ENCODE results near the gene ASTN1. TPM values are rescaled to one million over a fixed set of nuclear protein-coding genes. Genes with fewer than 3 reads are reported as not detected.

ASTN1 gene
- total RNA-seq, 1 donor from 2014 or later, result 7.7 TPM

GRCh38 chr1:176987016-176987415, 177.5 kb downstream of the ASTN1 start:
- Mint-ChIP-seq H3K36me3 (ENCODE audit: unreplicated experiment) (no peaks in the 10 kb centered on the region), H3K9me3 (ENCODE audit: unreplicated experiment) (no peaks in the 10 kb centered on the region), H3K4me1 (ENCODE audit: low read depth, unreplicated experiment) (no peaks in the 10 kb centered on the region), H3K27ac (ENCODE audit: unreplicated experiment) (no peak overlapping the region), H3K27me3 (ENCODE audit: unreplicated experiment) (peaks cover 2% of the 10 kb centered on the region), H3K4me3 (ENCODE audit: unreplicated experiment) (no peak overlapping the region)
- DNase-seq, result no peak
- TF ChIP-seq, protein P1, sequence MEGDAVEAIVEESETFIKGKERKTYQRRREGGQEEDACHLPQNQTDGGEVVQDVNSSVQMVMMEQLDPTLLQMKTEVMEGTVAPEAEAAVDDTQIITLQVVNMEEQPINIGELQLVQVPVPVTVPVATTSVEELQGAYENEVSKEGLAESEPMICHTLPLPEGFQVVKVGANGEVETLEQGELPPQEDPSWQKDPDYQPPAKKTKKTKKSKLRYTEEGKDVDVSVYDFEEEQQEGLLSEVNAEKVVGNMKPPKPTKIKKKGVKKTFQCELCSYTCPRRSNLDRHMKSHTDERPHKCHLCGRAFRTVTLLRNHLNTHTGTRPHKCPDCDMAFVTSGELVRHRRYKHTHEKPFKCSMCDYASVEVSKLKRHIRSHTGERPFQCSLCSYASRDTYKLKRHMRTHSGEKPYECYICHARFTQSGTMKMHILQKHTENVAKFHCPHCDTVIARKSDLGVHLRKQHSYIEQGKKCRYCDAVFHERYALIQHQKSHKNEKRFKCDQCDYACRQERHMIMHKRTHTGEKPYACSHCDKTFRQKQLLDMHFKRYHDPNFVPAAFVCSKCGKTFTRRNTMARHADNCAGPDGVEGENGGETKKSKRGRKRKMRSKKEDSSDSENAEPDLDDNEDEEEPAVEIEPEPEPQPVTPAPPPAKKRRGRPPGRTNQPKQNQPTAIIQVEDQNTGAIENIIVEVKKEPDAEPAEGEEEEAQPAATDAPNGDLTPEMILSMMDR (IDR thresholded peaks at IDR 0.05; ENCODE audit: partially characterized antibody, unreplicated experiment), result no peak

GRCh38 chr1:176983731-176984130, 180.8 kb downstream of the ASTN1 start:
- no peaks in the 10 kb centered on the region for H3K36me3 Mint-ChIP-seq (ENCODE audit: unreplicated experiment)
- H3K27ac Mint-ChIP-seq (ENCODE audit: unreplicated experiment), result no peak overlapping the region
- H3K27me3 Mint-ChIP-seq (ENCODE audit: unreplicated experiment), result peaks cover 2% of the 10 kb centered on the region
- no peaks in the 10 kb centered on the region for H3K4me1 Mint-ChIP-seq (ENCODE audit: low read depth, unreplicated experiment)
- TF ChIP-seq, protein P1 (IDR thresholded peaks at IDR 0.05; ENCODE audit: partially characterized antibody, unreplicated experiment), result no peak
- no peak overlapping the region for H3K4me3 Mint-ChIP-seq (ENCODE audit: unreplicated experiment)
- H3K9me3 Mint-ChIP-seq (ENCODE audit: unreplicated experiment), result no peaks in the 10 kb centered on the region
- DNase-seq, result no peak

DNA sequence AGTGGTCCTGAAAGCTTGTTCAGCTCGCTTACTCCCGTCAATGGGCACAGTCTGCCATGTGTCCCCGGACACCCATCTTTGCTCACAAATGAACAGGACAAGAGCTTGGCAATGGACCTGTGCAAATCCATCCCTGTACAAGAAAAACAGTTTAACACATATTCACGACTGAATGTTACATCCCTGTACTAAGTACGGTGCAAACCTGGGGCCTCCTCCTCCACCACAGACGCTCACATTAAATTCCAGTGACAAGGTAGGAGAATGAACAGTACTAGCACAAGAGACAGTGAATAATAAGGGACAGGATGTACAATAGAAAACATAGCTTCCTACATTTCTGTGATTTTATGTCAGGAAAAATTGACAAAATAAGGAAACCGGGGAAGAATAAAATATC, 187.7 kb downstream of the ASTN1 start:
- Mint-ChIP-seq H3K27me3 (ENCODE audit: unreplicated experiment) (no peaks in the 10 kb centered on the region), H3K4me3 (ENCODE audit: unreplicated experiment) (peak overlapping the region; percentile 27), H3K9me3 (ENCODE audit: unreplicated experiment) (peaks cover 3% of the 10 kb centered on the region), H3K27ac (ENCODE audit: unreplicated experiment) (peak overlapping the region; percentile 49), H3K36me3 (ENCODE audit: unreplicated experiment) (no peaks in the 10 kb centered on the region), H3K4me1 (ENCODE audit: low read depth, unreplicated experiment) (peaks cover 11% of the 10 kb centered on the region)
- TF ChIP-seq, protein P1 (IDR thresholded peaks at IDR 0.05; ENCODE audit: partially characterized antibody, unreplicated experiment), result no peak
- no peak for DNase-seq

DNA sequence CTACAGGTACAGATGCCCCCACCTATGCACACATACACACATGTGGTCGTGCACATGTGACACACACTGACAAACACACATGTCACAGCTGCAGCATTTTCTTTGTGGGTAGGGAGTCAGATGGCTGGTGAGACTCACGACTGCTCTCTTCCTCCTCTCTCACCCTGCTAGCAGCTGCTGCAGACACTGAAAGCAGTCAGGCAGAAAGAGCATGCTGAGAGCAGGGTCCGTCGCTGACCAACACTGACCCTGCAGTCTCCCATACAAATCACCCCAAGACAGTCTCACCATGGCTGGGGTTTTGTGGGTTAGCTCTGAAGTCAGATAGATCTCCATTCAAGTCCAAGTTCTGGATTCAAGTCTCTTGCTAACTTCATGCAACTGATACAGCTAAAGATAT, 188.3 kb downstream of the ASTN1 start:
- Mint-ChIP-seq H3K27me3 (ENCODE audit: unreplicated experiment) (no peaks in the 10 kb centered on the region), H3K4me3 (ENCODE audit: unreplicated experiment) (peak overlapping the region; percentile 27), H3K27ac (ENCODE audit: unreplicated experiment) (no peak overlapping the region), H3K36me3 (ENCODE audit: unreplicated experiment) (no peaks in the 10 kb centered on the region), H3K4me1 (ENCODE audit: low read depth, unreplicated experiment) (peaks cover 11% of the 10 kb centered on the region), H3K9me3 (ENCODE audit: unreplicated experiment) (peaks cover 3% of the 10 kb centered on the region)
- TF ChIP-seq, protein P1 (IDR thresholded peaks at IDR 0.05; ENCODE audit: partially characterized antibody, unreplicated experiment), result no peak
- DNase-seq, result peak; percentile 46

- TF ChIP-seq, protein P1 (IDR thresholded peaks at IDR 0.05; ENCODE audit: partially characterized antibody, unreplicated experiment), result no peak
- H3K4me1 Mint-ChIP-seq (ENCODE audit: low read depth, unreplicated experiment), result no peaks in the 10 kb centered on the region
- no peak for DNase-seq
- H3K27me3 Mint-ChIP-seq (ENCODE audit: unreplicated experiment), result no peaks in the 10 kb centered on the region
- no peaks in the 10 kb centered on the region for H3K36me3 Mint-ChIP-seq (ENCODE audit: unreplicated experiment)
- H3K27ac Mint-ChIP-seq (ENCODE audit: unreplicated experiment), result no peak overlapping the region
- H3K4me3 Mint-ChIP-seq (ENCODE audit: unreplicated experiment), result no peak overlapping the region
- no peaks in the 10 kb centered on the region for H3K9me3 Mint-ChIP-seq (ENCODE audit: unreplicated experiment)
Measured at GRCh38 chr1:176964687-176965086, 199.8 kb downstream of the ASTN1 start.

Measured in glutamatergic neuron (in vitro differentiated cells).